Tracheal epithelial cell (primary cell): Measurements from ENCODE around the gene MAST3. TPM values are rescaled to one million over a fixed set of nuclear protein-coding genes. Genes with fewer than 3 reads are reported as not detected.

ENCODE experiments used
- total RNA-seq: library from RNA; depleted of rRNA; stranded (reverse); fragments of >200 nt; gene quantifications from 2 replicates; pipeline ENCODE4 v1.2.1, GENCODE V29; 2014

Gene MAST3
- total RNA-seq, result 1.1 and 1.2 TPM in 2 replicates

GRCh38 chr19:18097217-18097992 is at the start of gene MAST3:
TSS of gene MAST3 (plus strand) at chr19:18097778. CDS start at chr19:18097793, 15 bp downstream.

GRCh38 chr19:18086590-18087138 is 10.9 kb upstream of the MAST3 start, which contains the start of gene IL12RB1:
TSS of gene IL12RB1 (minus strand) at chr19:18086934. CDS start at chr19:18086823, 111 bp downstream.

GRCh38 chr19:18152817-18153555 is 55.4 kb downstream of the MAST3 start, which contains the start of gene PIK3R2:
TSS of gene PIK3R2 (plus strand) at chr19:18153163. CDS start at chr19:18155880, 2,717 bp downstream.

GRCh38 chr19:18173572-18174288 is 76.2 kb downstream of the MAST3 start, which contains the start of gene IFI30:
TSS of gene IFI30 (plus strand) at chr19:18173813. CDS start at chr19:18173842, 29 bp downstream.

GRCh38 chr19:18192673-18193387 is 95.3 kb downstream of the MAST3 start, which contains the start of gene MPV17L2:
TSS of gene MPV17L2 (plus strand) at chr19:18193218. CDS start at chr19:18193282, 64 bp downstream.

Other genes starting within 250 kb of the MAST3 start
- gene JAK3, start 249.8 kb upstream of the MAST3 start, total RNA-seq, result 0.43 and 1.4 TPM in 2 replicates
- gene RPL18A, start 237.9 kb upstream of the MAST3 start, total RNA-seq, result 1,385 and 2,595 TPM in 2 replicates
- 0.21 and 0.24 TPM in 2 replicates for gene SLC5A5, start 225.8 kb upstream of the MAST3 start, total RNA-seq
- gene CCDC124, start 164.8 kb upstream of the MAST3 start, total RNA-seq, result 19.6 and 25.5 TPM in 2 replicates
- not detected in 2 replicates for gene KCNN1, start 130.7 kb upstream of the MAST3 start, total RNA-seq
- gene ARRDC2, start 89.6 kb upstream of the MAST3 start, total RNA-seq, result 6.6 and 12.8 TPM in 2 replicates
- gene IL12RB1, start 10.8 kb upstream of the MAST3 start, total RNA-seq, result under 0.01 TPM in 1 of 2 replicates, not detected in the other
- 13.3 and 23.4 TPM in 2 replicates for gene PIK3R2, start 55.4 kb downstream of the MAST3 start, total RNA-seq
- 24.5 and 39.5 TPM in 2 replicates for gene IFI30, start 76.0 kb downstream of the MAST3 start, total RNA-seq
- gene MPV17L2, start 95.4 kb downstream of the MAST3 start, total RNA-seq, result 11.1 and 23.0 TPM in 2 replicates
- gene RAB3A, start 106.3 kb downstream of the MAST3 start, total RNA-seq, result 0.43 TPM in 1 of 2 replicates, not detected in the other
- gene PDE4C, start 128.7 kb downstream of the MAST3 start, total RNA-seq, result 0.43 TPM in 1 of 2 replicates, not detected in the other
- gene IQCN, start 176.7 kb downstream of the MAST3 start, total RNA-seq, result under 0.01 TPM in 1 of 2 replicates, not detected in the other
- gene JUND, start 183.8 kb downstream of the MAST3 start, total RNA-seq, result 179 and 199 TPM in 2 replicates
- 178 and 217 TPM in 2 replicates for gene LSM4, start 225.3 kb downstream of the MAST3 start, total RNA-seq
- gene PGPEP1, start 242.8 kb downstream of the MAST3 start, total RNA-seq, result 6.4 and 15.9 TPM in 2 replicates